Measurements from ENCODE around the gene LOXL3. TPM values are rescaled to one million over a fixed set of nuclear protein-coding genes. Genes with fewer than 3 reads are reported as not detected.

Gene LOXL3
- total and polyA plus RNA-seq, 2 of the 8 experiments (the other 6 are each of a cell fraction or from before 2014, with no cell fraction given) = 22.4 to 27.2 TPM

DNA sequence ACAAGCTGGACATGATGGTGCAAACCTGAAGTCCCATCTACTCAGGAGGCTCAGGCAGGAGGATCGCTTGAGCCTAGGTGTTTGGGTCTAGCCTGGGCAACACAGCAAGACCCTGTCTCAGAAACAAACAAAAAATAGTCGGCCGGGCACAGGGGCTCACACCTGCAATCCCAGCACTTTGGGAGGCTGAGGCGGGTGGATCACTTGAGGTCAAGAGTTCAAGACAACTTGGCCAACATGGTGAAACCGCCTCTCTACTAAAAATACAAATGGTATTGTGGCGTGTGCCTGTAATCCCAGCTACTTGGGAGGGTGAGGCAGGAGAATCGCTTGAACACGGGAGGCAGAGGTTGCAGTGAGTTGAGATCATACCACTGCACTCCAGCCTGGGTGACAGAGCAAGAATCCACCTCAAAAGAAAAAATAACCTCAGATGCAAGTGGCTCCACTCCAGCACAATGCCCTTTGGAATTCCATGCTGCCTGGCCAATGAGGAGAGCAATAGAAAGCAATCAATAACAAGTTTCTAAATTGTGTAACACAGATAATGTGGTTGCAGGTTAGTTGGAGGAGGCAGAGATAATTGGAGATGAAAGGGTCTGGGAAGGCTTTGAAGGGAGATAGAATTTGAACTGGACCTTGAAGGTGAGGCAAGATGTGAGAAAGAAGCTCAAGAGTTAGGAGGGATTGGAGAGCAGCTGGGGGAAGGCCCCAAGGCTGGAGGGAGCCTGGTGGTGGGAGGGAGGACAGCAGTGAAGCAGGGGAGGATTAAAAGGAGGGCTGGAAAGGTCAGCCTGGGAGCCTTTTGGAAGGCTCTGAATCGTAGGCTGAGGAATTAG lies 64.9 kb downstream of the LOXL3 start:
- Histone ChIP-seq H2BK120ac (replicated peaks; ENCODE audit: low read depth, low read length) (no peak overlapping the region), H3K4me2 (ENCODE audit: insufficient read depth in 1 of 2, low read depth in 2 of 2, low read length in 2 of 2) (no peak overlapping the region), H3K36me3 (ENCODE audit: control insufficient read depth in 2 of 4, insufficient read depth in 4 of 4, low read length in 3 of 4) (peaks cover 7 to 22% (median 18%) of the 10 kb centered on the region in 4 experiments), H3K4ac (replicated peaks; ENCODE audit: insufficient read length, low read depth, low read length) (no peak overlapping the region), H3K23me2 (ENCODE audit: low read depth, low read length) (no peaks in the 10 kb centered on the region), H3K4me1 (replicated peaks in 1 of 4; ENCODE audit: control insufficient read depth in 3 of 4, insufficient read depth in 4 of 4, low read length in 3 of 4) (no peaks in the 10 kb centered on the region), H2BK5ac (ENCODE audit: low read depth, low read length) (no peak overlapping the region), H3K79me2 (ENCODE audit: control insufficient read depth in 1 of 2, insufficient read depth in 2 of 2, low read length in 2 of 2) (0 out of 4 replicates have a peak, but pooled peaks cover 0 to 2% of the 10 kb centered on the region in 2 experiments), H3K27me3 (replicated peaks in 1 of 4; ENCODE audit: control insufficient read depth in 3 of 4, extremely low read depth in 1 of 4, insufficient read depth in 3 of 4, low read length in 3 of 4) (no peaks in the 10 kb centered on the region), H2BK12ac (ENCODE audit: low read depth, low read length) (no peak overlapping the region), H4K5ac (ENCODE audit: insufficient read length, low read depth, low read length) (no peak overlapping the region), H4K91ac (replicated peaks; ENCODE audit: insufficient read length, low read length) (no peak overlapping the region), H3K79me1 (ENCODE audit: low read depth, low read length) (no peaks in the 10 kb centered on the region), H3K18ac (ENCODE audit: extremely low read depth, low read length) (no peak overlapping the region), H3K4me3 (ENCODE audit: extremely low read depth in 1 of 4, insufficient read depth in 2 of 4, low read depth in 3 of 4, low read length in 4 of 4) (no peak overlapping the region), H3K56ac (replicated peaks; ENCODE audit: insufficient read length, low read depth, low read length) (no peak overlapping the region), H3K14ac (ENCODE audit: insufficient read length) (no peak overlapping the region), H4K8ac (ENCODE audit: extremely low read depth, insufficient read depth, low read length) (no peak overlapping the region), H3K9me3 (ENCODE audit: insufficient read depth in 2 of 2, low read depth in 1 of 2, low read length in 1 of 2) (no peaks in the 10 kb centered on the region), H3K27ac (ENCODE audit: low read depth, low read length) (no peak overlapping the region), H2BK20ac (ENCODE audit: low read length) (no peak overlapping the region), H2AFZ (ENCODE audit: low read length) (no peak overlapping the region), H3K9ac (replicated peaks in 1 of 4; ENCODE audit: extremely low read depth in 1 of 4, low read depth in 3 of 4, low read length in 3 of 4) (no peak overlapping the region), H2BK15ac (ENCODE audit: low read length) (no peak overlapping the region), H2AK5ac (ENCODE audit: low read depth, low read length) (no peak overlapping the region), H4K20me1 (replicated peaks in 1 of 2; ENCODE audit: control insufficient read depth in 1 of 2, insufficient read depth in 2 of 2, low read length in 2 of 2) (peaks cover 2 to 6% of the 10 kb centered on the region in 2 experiments), H3K23ac (ENCODE audit: insufficient read length) (no peak overlapping the region)
- DNase-seq (ENCODE audit: low read depth in 1 of 2, low spot score in 2 of 2) = no peak
- TF ChIP-seq MAX (IDR thresholded peaks at IDR 0.05) = no peak
- TF ChIP-seq SP1 (IDR thresholded peaks at IDR 0.05; ENCODE audit: low read depth, low read length) = no peak
- no peak for TF ChIP-seq GABPA (IDR thresholded peaks at IDR 0.05; ENCODE audit: borderline replicate concordance, insufficient read depth, low read length)
- TF ChIP-seq POLR2AphosphoS5 (IDR thresholded peaks at IDR 0.05; ENCODE audit: low read depth, low read length) = no peak
- TF ChIP-seq SIX5 (IDR thresholded peaks at IDR 0.05; ENCODE audit: low read depth, low read length) = no peak
- TF ChIP-seq SP4 (IDR thresholded peaks at IDR 0.05; ENCODE audit: low read length) = no peak
- no peak for TF ChIP-seq ASH2L (IDR thresholded peaks at IDR 0.05; ENCODE audit: low read length)
- no peak for TF ChIP-seq CEBPB (IDR thresholded peaks at IDR 0.05; ENCODE audit: low read depth, low read length)
- ChIA-PET POLR2A (ENCODE audit: partially characterized antibody) (interaction anchor here (0.9 to 3.2 kb wide), 9 partner anchors 8 to 50 kb away, joined by 3 to 11 read pairs (median 4); partner anchors contain the start of genes LBX2, PCGF1 and WBP1), CTCF (ENCODE audit: partially characterized antibody) (interaction anchor here (0.9 to 6.9 kb wide), 8 partner anchors 12 to 98 kb away, joined by 3 to 37 read pairs (median 4); partner anchors contain the start of genes INO80B and LBX2)
- 88% methylated on average over 9 of the region's 9 CpGs; no CpG with 5 or more reads in 1 of the 2 experiments for WGBS, 2 experiments (ENCODE audit: extremely low coverage in 1 of 2, insufficient coverage in 1 of 2, insufficient read length in 1 of 2, insufficient replicate concordance in 2 of 2, low coverage in 1 of 2, low lambda C conversion rate in 2 of 2, missing lambda C conversion rate in 1 of 2)
- FAIRE-seq = no peak
